Measurements from ENCODE around the gene RHNO1. TPM values are rescaled to one million over a fixed set of nuclear protein-coding genes. Genes with fewer than 3 reads are reported as not detected.

RHNO1 gene
- total RNA-seq, 1 experiment from 2014 or later = 42.0 TPM

DNA sequence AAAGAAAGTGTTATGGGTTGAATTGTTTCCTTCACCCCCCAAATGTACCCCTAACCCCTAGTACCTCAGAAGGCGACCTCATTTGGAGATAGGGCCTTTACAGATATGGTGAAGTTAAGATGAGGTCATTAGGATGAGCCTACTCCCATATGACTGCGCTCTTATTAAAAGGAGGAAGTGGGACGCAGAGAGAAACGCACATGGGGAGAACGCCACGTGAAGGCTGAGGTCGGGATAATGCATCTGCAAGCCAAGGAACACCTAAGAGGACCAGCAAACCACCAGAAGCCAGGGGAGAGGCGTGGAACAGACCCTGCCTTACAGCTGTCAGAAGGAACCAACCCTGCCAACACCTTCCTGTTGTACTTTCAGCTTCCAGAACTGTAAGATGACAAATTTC, 40.4 kb upstream of the RHNO1 start:
- H2AFZ ChIP-seq (ENCODE audit: low read length) = no peak overlapping the region
- ATAC-seq (no peak), DNase-seq (no peak)
- H3K27me3 ChIP-seq (ENCODE audit: low read length) = no peaks in the 10 kb centered on the region
- H3K4me2 ChIP-seq (ENCODE audit: low read length) = no peak overlapping the region
- intact Hi-C loops (cut with micrococcal nuclease) = no loop called here
- no peak overlapping the region for H3K4me3 ChIP-seq (ENCODE audit: low read length)
- H3F3A ChIP-seq (ENCODE audit: low read length, unreplicated experiment) = no peaks in the 10 kb centered on the region
- H3K9ac ChIP-seq (ENCODE audit: low read length) = no peak overlapping the region
- BruUV-seq (replicated peaks) = no TSS peak
- no peaks in the 10 kb centered on the region for H3K79me2 ChIP-seq (ENCODE audit: low read length)
- ChIA-PET CTCF (no interaction called here), POLR2A (ENCODE audit: unreplicated experiment) (no interaction called here)
- no peaks in the 10 kb centered on the region for H3K9me3 ChIP-seq (ENCODE audit: low read length)
- H3K27ac ChIP-seq (ENCODE audit: low read length) = no peak overlapping the region
- no peaks in the 10 kb centered on the region for H3K4me1 ChIP-seq (ENCODE audit: insufficient read depth, low read length)
- H4K20me1 ChIP-seq (ENCODE audit: low read length) = no peaks in the 10 kb centered on the region
- TF ChIP-seq EZH2 (IDR thresholded peaks at IDR 0.05; ENCODE audit: low read length, unreplicated experiment) = no peak
- TF ChIP-seq, protein P1, sequence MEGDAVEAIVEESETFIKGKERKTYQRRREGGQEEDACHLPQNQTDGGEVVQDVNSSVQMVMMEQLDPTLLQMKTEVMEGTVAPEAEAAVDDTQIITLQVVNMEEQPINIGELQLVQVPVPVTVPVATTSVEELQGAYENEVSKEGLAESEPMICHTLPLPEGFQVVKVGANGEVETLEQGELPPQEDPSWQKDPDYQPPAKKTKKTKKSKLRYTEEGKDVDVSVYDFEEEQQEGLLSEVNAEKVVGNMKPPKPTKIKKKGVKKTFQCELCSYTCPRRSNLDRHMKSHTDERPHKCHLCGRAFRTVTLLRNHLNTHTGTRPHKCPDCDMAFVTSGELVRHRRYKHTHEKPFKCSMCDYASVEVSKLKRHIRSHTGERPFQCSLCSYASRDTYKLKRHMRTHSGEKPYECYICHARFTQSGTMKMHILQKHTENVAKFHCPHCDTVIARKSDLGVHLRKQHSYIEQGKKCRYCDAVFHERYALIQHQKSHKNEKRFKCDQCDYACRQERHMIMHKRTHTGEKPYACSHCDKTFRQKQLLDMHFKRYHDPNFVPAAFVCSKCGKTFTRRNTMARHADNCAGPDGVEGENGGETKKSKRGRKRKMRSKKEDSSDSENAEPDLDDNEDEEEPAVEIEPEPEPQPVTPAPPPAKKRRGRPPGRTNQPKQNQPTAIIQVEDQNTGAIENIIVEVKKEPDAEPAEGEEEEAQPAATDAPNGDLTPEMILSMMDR (conservative IDR thresholded peaks at IDR 0.05; ENCODE audit: low read depth, low read length) = no peak
- TF ChIP-seq EZH2phosphoT487 (IDR thresholded peaks at IDR 0.05; ENCODE audit: borderline replicate concordance, low read length) = no peak
- H3K9me2 ChIP-seq (replicated peaks; ENCODE audit: low read length) = no peaks in the 10 kb centered on the region
- no peaks in the 10 kb centered on the region for H3K36me3 ChIP-seq (ENCODE audit: low read depth, low read length)

DNA sequence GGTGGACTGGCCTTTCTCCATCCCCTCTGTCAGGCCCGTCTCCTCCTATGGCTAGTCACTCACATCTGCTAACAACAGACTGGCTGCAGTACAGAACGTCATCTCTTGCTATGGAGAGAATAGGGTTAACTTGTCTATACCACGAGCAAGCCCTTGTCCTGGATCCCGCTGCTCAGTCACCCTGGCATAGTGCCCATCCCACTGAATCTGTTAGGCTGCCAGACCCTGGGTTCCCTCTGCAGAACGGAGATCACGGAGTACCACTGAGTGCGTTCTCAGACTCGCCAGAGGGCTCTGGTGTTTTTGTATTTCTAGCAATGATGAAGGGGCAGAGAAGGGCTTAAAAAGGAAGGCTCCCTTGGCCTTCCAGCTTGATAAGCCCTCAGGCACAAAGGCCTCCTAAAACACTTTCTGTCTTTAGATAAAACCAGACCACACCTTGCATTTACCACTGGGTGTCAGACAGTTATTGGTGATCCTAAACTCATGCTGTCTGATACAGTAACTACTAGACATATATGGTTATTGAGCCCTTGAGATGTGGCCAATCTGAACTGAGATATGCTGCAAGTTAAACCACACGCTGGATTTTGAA, 35.9 kb upstream of the RHNO1 start:
- intact Hi-C loops (cut with micrococcal nuclease) = no loop called here
- no TSS peak for BruUV-seq (replicated peaks)
- no peaks in the 10 kb centered on the region for H3K27me3 ChIP-seq (ENCODE audit: low read length)
- no peak overlapping the region for H3K27ac ChIP-seq (ENCODE audit: low read length)
- H3K9me2 ChIP-seq (replicated peaks; ENCODE audit: low read length) = no peaks in the 10 kb centered on the region
- H3K4me1 ChIP-seq (ENCODE audit: insufficient read depth, low read length) = no peaks in the 10 kb centered on the region
- ChIA-PET POLR2A (ENCODE audit: unreplicated experiment) (no interaction called here), CTCF (no interaction called here)
- no peak overlapping the region for H3K9ac ChIP-seq (ENCODE audit: low read length)
- no peak overlapping the region for H3K4me3 ChIP-seq (ENCODE audit: low read length)
- H3K79me2 ChIP-seq (ENCODE audit: low read length) = no peaks in the 10 kb centered on the region
- H3K4me2 ChIP-seq (ENCODE audit: low read length) = no peak overlapping the region
- no peaks in the 10 kb centered on the region for H3F3A ChIP-seq (ENCODE audit: low read length, unreplicated experiment)
- no peaks in the 10 kb centered on the region for H4K20me1 ChIP-seq (ENCODE audit: low read length)
- no peaks in the 10 kb centered on the region for H3K9me3 ChIP-seq (ENCODE audit: low read length)
- DNase-seq (no peak), ATAC-seq (no peak)
- H3K36me3 ChIP-seq (ENCODE audit: low read depth, low read length) = no peaks in the 10 kb centered on the region
- TF ChIP-seq EZH2 (IDR thresholded peaks at IDR 0.05; ENCODE audit: low read length, unreplicated experiment) (no peak), EZH2phosphoT487 (IDR thresholded peaks at IDR 0.05; ENCODE audit: borderline replicate concordance, low read length) (no peak)
- TF ChIP-seq, protein P1 (conservative IDR thresholded peaks at IDR 0.05; ENCODE audit: low read depth, low read length) = no peak
- no peak overlapping the region for H2AFZ ChIP-seq (ENCODE audit: low read length)

DNA sequence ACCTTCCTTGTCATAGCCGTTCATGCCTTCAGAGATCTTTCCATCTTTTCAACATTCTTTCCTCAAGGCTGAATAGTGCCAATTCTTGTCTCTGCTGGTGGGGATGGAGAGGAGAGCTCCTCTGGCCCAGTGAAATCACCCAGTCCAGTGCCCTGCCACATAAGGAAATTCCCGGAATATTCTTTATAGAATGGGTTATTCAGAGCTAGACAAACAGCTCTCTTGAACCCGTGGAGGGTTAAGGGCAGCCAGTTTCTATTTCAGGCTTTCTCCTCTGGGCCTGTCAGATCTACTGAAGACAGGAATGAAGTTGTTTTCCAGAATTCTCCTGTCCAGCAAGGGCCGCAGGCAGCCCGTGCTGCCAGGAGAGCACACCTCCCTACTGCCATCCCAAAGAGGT, 34.1 kb upstream of the RHNO1 start:
- TF ChIP-seq EZH2phosphoT487 (IDR thresholded peaks at IDR 0.05; ENCODE audit: borderline replicate concordance, low read length) = no peak
- TF ChIP-seq, protein P1 (conservative IDR thresholded peaks at IDR 0.05; ENCODE audit: low read depth, low read length) = no peak
- TF ChIP-seq EZH2 (IDR thresholded peaks at IDR 0.05; ENCODE audit: low read length, unreplicated experiment) = no peak
- Histone ChIP-seq H3K79me2 (ENCODE audit: low read length) (no peaks in the 10 kb centered on the region), H3K9me2 (replicated peaks; ENCODE audit: low read length) (no peaks in the 10 kb centered on the region), H3K9me3 (ENCODE audit: low read length) (no peaks in the 10 kb centered on the region), H3F3A (ENCODE audit: low read length, unreplicated experiment) (no peaks in the 10 kb centered on the region), H3K9ac (ENCODE audit: low read length) (no peak overlapping the region), H4K20me1 (ENCODE audit: low read length) (no peaks in the 10 kb centered on the region), H3K4me2 (ENCODE audit: low read length) (no peak overlapping the region), H3K27ac (ENCODE audit: low read length) (no peak overlapping the region), H2AFZ (ENCODE audit: low read length) (no peak overlapping the region), H3K27me3 (ENCODE audit: low read length) (no peaks in the 10 kb centered on the region), H3K36me3 (ENCODE audit: low read depth, low read length) (no peaks in the 10 kb centered on the region), H3K4me1 (ENCODE audit: insufficient read depth, low read length) (no peaks in the 10 kb centered on the region), H3K4me3 (ENCODE audit: low read length) (no peak overlapping the region)
- CTCF ChIA-PET = no interaction called here
- intact Hi-C loops (cut with micrococcal nuclease) = no loop called here
- POLR2A ChIA-PET (ENCODE audit: unreplicated experiment) = no interaction called here
- no peak for ATAC-seq
- BruUV-seq (replicated peaks) = no TSS peak
- no peak for DNase-seq
